HG03060 (cell line): Measurements from ENCODE around the gene EVI5L.
"Not testable (repeated sequence)": the region's sequence is repeated elsewhere in the genome, so short reads cannot be mapped to it uniquely, and the experiment has no call there.

Source experiments
- ATAC-seq: cut with Tn5 transposase; IDR thresholded peaks from one replicate; pipeline ENCODE4 v1.9.1; 2021; ENCODE audit warnings: low read depth, moderate number of reproducible peaks; ENCODE audit not compliant: unreplicated experiment

EVI5L gene

GRCh38 chr19:7858109-7858770 lies 28.2 kb downstream of the EVI5L start:
- ATAC-seq: no peak

- ATAC-seq: not testable (repeated sequence)
Observed at GRCh38 chr19:7859087-7859486, 29.1 kb downstream of the EVI5L start.

- ATAC-seq: no peak
Observed at GRCh38 chr19:7859831-7860713, 30.1 kb downstream of the EVI5L start.

- no peak for ATAC-seq
Observed at GRCh38 chr19:7860714-7861618, 30.9 kb downstream of the EVI5L start.

- no peak for ATAC-seq
Observed at GRCh38 chr19:7861619-7862412, 31.8 kb downstream of the EVI5L start.

- ATAC-seq: no peak
Observed at GRCh38 chr19:7862413-7862951, 32.5 kb downstream of the EVI5L start.

- no peak for ATAC-seq
Observed at GRCh38 chr19:7863157-7863970, 33.3 kb downstream of the EVI5L start.

GRCh38 chr19:7863971-7864689 lies 34.1 kb downstream of the EVI5L start:
- no peak for ATAC-seq

- no peak for ATAC-seq
Observed at GRCh38 chr19:7864690-7865074, 34.7 kb downstream of the EVI5L start.

- no peak for ATAC-seq
Observed at GRCh38 chr19:7865262-7865911, 35.4 kb downstream of the EVI5L start.

GRCh38 chr19:7866399-7867091 lies 36.5 kb downstream of the EVI5L start:
- ATAC-seq: no peak

GRCh38 chr19:7867092-7867844 lies 37.2 kb downstream of the EVI5L start:
- no peak for ATAC-seq

- no peak for ATAC-seq
Observed at GRCh38 chr19:7868326-7868670, 38.3 kb downstream of the EVI5L start.

GRCh38 chr19:7868671-7869452 lies 38.8 kb downstream of the EVI5L start:
- peak; percentile 28 for ATAC-seq

GRCh38 chr19:7869453-7869909 lies 39.5 kb downstream of the EVI5L start:
- ATAC-seq: peak; percentile 27
